Mucosa of descending colon (tissue), 3 donors: ENCODE data around the gene CIB1. TPM values are rescaled to one million over a fixed set of nuclear protein-coding genes. Genes with fewer than 3 reads are reported as not detected.

Experiments
- ATAC-seq: fragments of 200-7000 bp; cut with Tn5 transposase; one replicate; pipeline ENCODE4 v1.9.1; 2020; ENCODE audit warnings: mild to moderate bottlenecking, moderate library complexity
- DNase-seq, 3 donors: peaks; one replicate each; pipeline ENCODE4 v3.0.0-alpha.2; 2020
- H3K36me3 ChIP-seq: fragments of 200-600 bp; one replicate; pipeline ENCODE4 v1.8.0; 2021; ENCODE audit warnings: low read depth, mild to moderate bottlenecking
- H3K4me1 ChIP-seq: fragments of 200-600 bp; one replicate; pipeline ENCODE4 v1.8.0; 2021; ENCODE audit warnings: low read depth, mild to moderate bottlenecking
- H3K4me3 ChIP-seq: fragments of 200-600 bp; one replicate; pipeline ENCODE4 v1.8.0; 2021; ENCODE audit warnings: mild to moderate bottlenecking
- H3K9me3 ChIP-seq: fragments of 200-600 bp; one replicate; pipeline ENCODE4 v1.8.0; 2021; ENCODE audit warnings: mild to moderate bottlenecking
- CTCF ChIP-seq: fragments of 200-600 bp; IDR thresholded peaks from one replicate; pipeline ENCODE4 v1.8.0; 2022; ENCODE audit warnings: antibody characterized with exemption, mild to moderate bottlenecking
- intact Hi-C, 2 donors: fragments of 100-400 bp; cut with DNase I in 1 of 2; cut with micrococcal nuclease in 1 of 2; formaldehyde crosslinking; loops; one replicate each; pipeline versions ENCODE4 v1.11.0 to v1.11.1; 2022; cut with DNase I, micrococcal nuclease
- total RNA-seq, 3 donors: library from RNA; stranded (reverse); fragmentation: NEBNext Ultra II Directional in 2 of 3; extraction: Animal tissue kit (Norgen Biotek cat#: 25700) in 2 of 3; gene quantifications; one replicate each; pipeline versions ENCODE4 v1.2.1 to v1.2.4, GENCODE V29; 2021 to 2023
- donor health status: DM: no; HTN: no; CAD: no; lungs with moderate emphysema.
- donor health status: DM: no; HTN: no; CAD: no.
- donor health status: DM: no; HTN: yes; CAD: no.

Gene CIB1
- total RNA-seq, 3 donors from 2014 or later = 126 to 273 (median 209) TPM

GRCh38 chr15:90181776-90182175, 52.0 kb downstream of the CIB1 start:
- Histone ChIP-seq H3K9me3 (no peaks in the 10 kb centered on the region), H3K4me1 (peaks cover 26% of the 10 kb centered on the region), H3K4me3 (no peak overlapping the region), H3K36me3 (no peaks in the 10 kb centered on the region)
- TF ChIP-seq CTCF = no peak
- DNase-seq = no peak
- intact Hi-C loops = no loop called here
- no peak for ATAC-seq

Other genes starting within 250 kb of the CIB1 start
- 10 to 100 TPM; 30.9 to 42.7 (median 40.2) TPM for gene ZNF710, start 232.6 kb downstream of the CIB1 start, total RNA-seq
- gene IDH2, start 131.5 kb downstream of the CIB1 start, total RNA-seq = 100 to 1,000 TPM in 2 of 3 donors, 10 to 100 TPM in 1; 84.8 to 262 (median 124) TPM
- gene SEMA4B, start 32.6 kb downstream of the CIB1 start, total RNA-seq = 100 to 1,000 TPM; 118 to 146 (median 131) TPM
- gene GDPGP1, start 268 bp upstream of the CIB1 start, total RNA-seq = 10 to 100 TPM; 18.2 to 25.5 (median 19.3) TPM
- gene TTLL13, start 15.6 kb upstream of the CIB1 start, total RNA-seq = under 1 TPM; 0.34 to 0.93 (median 0.63) TPM
- 100 to 1,000 TPM in 1 of 3 donors, 10 to 100 TPM in 2; 41.7 to 111 (median 54.1) TPM for gene NGRN, start 31.7 kb upstream of the CIB1 start, total RNA-seq
- 10 to 100 TPM; 11.8 to 17.8 (median 15.4) TPM for gene ZNF774, start 118.3 kb upstream of the CIB1 start, total RNA-seq
- gene IQGAP1, start 154.3 kb upstream of the CIB1 start, total RNA-seq = 100 to 1,000 TPM; 186 to 242 (median 206) TPM